Activated naive CD4-positive, alpha-beta T cell treated with anti-CD3 and anti-CD28 coated beads, Interleukin-2, amount 50 U/mL, for 24 hours (primary cell): Measurements from ENCODE around the gene NECAB2.

Experiments used
- H3K27ac Mint-ChIP-seq: one replicate; pipeline ENCODE4 v1.8.0; 2021; ENCODE audit warnings: mild to moderate bottlenecking, mixed read lengths
- H3K27me3 Mint-ChIP-seq: one replicate; pipeline ENCODE4 v1.8.0; 2021; ENCODE audit warnings: mixed read lengths
- H3K36me3 Mint-ChIP-seq: one replicate; pipeline ENCODE4 v1.8.0; 2021; ENCODE audit warnings: mixed read lengths
- H3K4me1 Mint-ChIP-seq: one replicate; pipeline ENCODE4 v1.8.0; 2021; ENCODE audit warnings: mixed read lengths
- H3K4me3 Mint-ChIP-seq: one replicate; pipeline ENCODE4 v1.8.0; 2021; ENCODE audit warnings: mild to moderate bottlenecking, mixed read lengths
- H3K9me3 Mint-ChIP-seq: one replicate; pipeline ENCODE4 v1.8.0; 2021; ENCODE audit warnings: mixed read lengths

The NECAB2 gene

GRCh38 chr16:84007965-84008364, 39.9 kb downstream of the NECAB2 start:
- Mint-ChIP-seq H3K27me3 (no peaks in the 10 kb centered on the region), H3K4me1 (no peaks in the 10 kb centered on the region), H3K4me3 (no peak overlapping the region), H3K36me3 (no peaks in the 10 kb centered on the region), H3K27ac (no peak overlapping the region), H3K9me3 (no peaks in the 10 kb centered on the region)

GRCh38 chr16:84009282-84009681, 41.2 kb downstream of the NECAB2 start:
- no peaks in the 10 kb centered on the region for H3K27me3 Mint-ChIP-seq
- no peak overlapping the region for H3K27ac Mint-ChIP-seq
- no peaks in the 10 kb centered on the region for H3K36me3 Mint-ChIP-seq
- no peak overlapping the region for H3K4me3 Mint-ChIP-seq
- no peaks in the 10 kb centered on the region for H3K9me3 Mint-ChIP-seq
- H3K4me1 Mint-ChIP-seq: peaks cover 3% of the 10 kb centered on the region

- H3K27me3 Mint-ChIP-seq: no peaks in the 10 kb centered on the region
- peak overlapping the region; percentile 42 for H3K4me3 Mint-ChIP-seq
- no peak overlapping the region for H3K27ac Mint-ChIP-seq
Measured at GRCh38 chr16:84013787-84014569, 45.9 kb downstream of the NECAB2 start.

GRCh38 chr16:84014570-84015327, 46.7 kb downstream of the NECAB2 start:
- no peaks in the 10 kb centered on the region for H3K36me3 Mint-ChIP-seq
- no peak overlapping the region for H3K27ac Mint-ChIP-seq
- no peaks in the 10 kb centered on the region for H3K9me3 Mint-ChIP-seq
- H3K4me3 Mint-ChIP-seq: no peak overlapping the region
- H3K4me1 Mint-ChIP-seq: peaks cover 10% of the 10 kb centered on the region
- H3K27me3 Mint-ChIP-seq: no peaks in the 10 kb centered on the region

More at GRCh38 chr16:84013787-84014569, 45.9 kb downstream of the NECAB2 start:
- no peaks in the 10 kb centered on the region for H3K36me3 Mint-ChIP-seq
- H3K9me3 Mint-ChIP-seq: no peaks in the 10 kb centered on the region
- peaks cover 10% of the 10 kb centered on the region for H3K4me1 Mint-ChIP-seq

- Mint-ChIP-seq H3K4me3 (no peak overlapping the region), H3K36me3 (no peaks in the 10 kb centered on the region), H3K27me3 (no peaks in the 10 kb centered on the region), H3K27ac (no peak overlapping the region), H3K4me1 (peaks cover 10% of the 10 kb centered on the region), H3K9me3 (no peaks in the 10 kb centered on the region)
Measured at GRCh38 chr16:84015399-84015798, 47.4 kb downstream of the NECAB2 start.

GRCh38 chr16:84016477-84016876, 48.4 kb downstream of the NECAB2 start:
- Mint-ChIP-seq H3K9me3 (peaks cover under 1% of the 10 kb centered on the region), H3K27me3 (no peaks in the 10 kb centered on the region), H3K4me3 (no peak overlapping the region), H3K27ac (no peak overlapping the region), H3K36me3 (no peaks in the 10 kb centered on the region), H3K4me1 (peaks cover 10% of the 10 kb centered on the region)

GRCh38 chr16:84018710-84019109, 50.7 kb downstream of the NECAB2 start:
- peaks cover 8% of the 10 kb centered on the region for H3K9me3 Mint-ChIP-seq
- H3K27me3 Mint-ChIP-seq: no peaks in the 10 kb centered on the region
- peaks cover 10% of the 10 kb centered on the region for H3K4me1 Mint-ChIP-seq
- H3K27ac Mint-ChIP-seq: no peak overlapping the region
- no peaks in the 10 kb centered on the region for H3K36me3 Mint-ChIP-seq
- no peak overlapping the region for H3K4me3 Mint-ChIP-seq

- Mint-ChIP-seq H3K36me3 (no peaks in the 10 kb centered on the region), H3K9me3 (peaks cover 8% of the 10 kb centered on the region), H3K4me3 (no peak overlapping the region), H3K4me1 (no peaks in the 10 kb centered on the region), H3K27me3 (no peaks in the 10 kb centered on the region), H3K27ac (no peak overlapping the region)
Measured at GRCh38 chr16:84020353-84020752, 52.3 kb downstream of the NECAB2 start.

GRCh38 chr16:84021488-84021887, 53.4 kb downstream of the NECAB2 start:
- H3K4me1 Mint-ChIP-seq: no peaks in the 10 kb centered on the region
- H3K27me3 Mint-ChIP-seq: no peaks in the 10 kb centered on the region

GRCh38 chr16:84022644-84023043, 54.6 kb downstream of the NECAB2 start:
- H3K27ac Mint-ChIP-seq: no peak overlapping the region

More at GRCh38 chr16:84021488-84021887, 53.4 kb downstream of the NECAB2 start:
- Mint-ChIP-seq H3K9me3 (peaks cover 8% of the 10 kb centered on the region), H3K27ac (no peak overlapping the region), H3K4me3 (no peak overlapping the region), H3K36me3 (no peaks in the 10 kb centered on the region)

GRCh38 chr16:84024854-84025253, 56.8 kb downstream of the NECAB2 start:
- no peaks in the 10 kb centered on the region for H3K36me3 Mint-ChIP-seq
- H3K9me3 Mint-ChIP-seq: peaks cover 8% of the 10 kb centered on the region
- H3K4me3 Mint-ChIP-seq: no peak overlapping the region
- H3K4me1 Mint-ChIP-seq: peaks cover 6% of the 10 kb centered on the region
- H3K27me3 Mint-ChIP-seq: no peaks in the 10 kb centered on the region
- no peak overlapping the region for H3K27ac Mint-ChIP-seq

More at GRCh38 chr16:84022644-84023043, 54.6 kb downstream of the NECAB2 start:
- no peaks in the 10 kb centered on the region for H3K4me1 Mint-ChIP-seq
- peaks cover 8% of the 10 kb centered on the region for H3K9me3 Mint-ChIP-seq
- no peak overlapping the region for H3K4me3 Mint-ChIP-seq
- no peaks in the 10 kb centered on the region for H3K27me3 Mint-ChIP-seq
- no peaks in the 10 kb centered on the region for H3K36me3 Mint-ChIP-seq

GRCh38 chr16:84026606-84027005, 58.6 kb downstream of the NECAB2 start:
- H3K27ac Mint-ChIP-seq: no peak overlapping the region
- no peak overlapping the region for H3K4me3 Mint-ChIP-seq
- H3K36me3 Mint-ChIP-seq: no peaks in the 10 kb centered on the region
- peaks cover 6% of the 10 kb centered on the region for H3K4me1 Mint-ChIP-seq
- H3K9me3 Mint-ChIP-seq: peaks cover 6% of the 10 kb centered on the region
- no peaks in the 10 kb centered on the region for H3K27me3 Mint-ChIP-seq

- no peak overlapping the region for H3K27ac Mint-ChIP-seq
- peaks cover 6% of the 10 kb centered on the region for H3K4me1 Mint-ChIP-seq
- H3K27me3 Mint-ChIP-seq: no peaks in the 10 kb centered on the region
- H3K9me3 Mint-ChIP-seq: no peaks in the 10 kb centered on the region
- H3K36me3 Mint-ChIP-seq: no peaks in the 10 kb centered on the region
- H3K4me3 Mint-ChIP-seq: no peak overlapping the region
Measured at GRCh38 chr16:84027625-84028024, 59.6 kb downstream of the NECAB2 start.

GRCh38 chr16:84029297-84030047, 61.4 kb downstream of the NECAB2 start:
- no peaks in the 10 kb centered on the region for H3K36me3 Mint-ChIP-seq
- no peak overlapping the region for H3K4me3 Mint-ChIP-seq
- peaks cover 6% of the 10 kb centered on the region for H3K4me1 Mint-ChIP-seq
- H3K27me3 Mint-ChIP-seq: no peaks in the 10 kb centered on the region
- peak overlapping the region; percentile 27 for H3K27ac Mint-ChIP-seq
- H3K9me3 Mint-ChIP-seq: no peaks in the 10 kb centered on the region

GRCh38 chr16:84031556-84031955, 63.5 kb downstream of the NECAB2 start:
- Mint-ChIP-seq H3K4me1 (peaks cover 6% of the 10 kb centered on the region), H3K36me3 (no peaks in the 10 kb centered on the region), H3K27ac (no peak overlapping the region), H3K9me3 (no peaks in the 10 kb centered on the region), H3K4me3 (no peak overlapping the region), H3K27me3 (no peaks in the 10 kb centered on the region)
